HG03025 (cell line): ENCODE results near the gene SMIM27.

Source experiments
- ATAC-seq: cut with Tn5 transposase; IDR thresholded peaks from one replicate; pipeline ENCODE4 v1.9.1; 2021; ENCODE audit warnings: mild to moderate bottlenecking, moderate library complexity; ENCODE audit not compliant: unreplicated experiment, low FRiP score

Gene SMIM27

GRCh38 chr9:32554107-32554506, 2.0 kb downstream of the SMIM27 start:
- no peak for ATAC-seq

- no peak for ATAC-seq
These were observed 2.5 kb downstream of the SMIM27 start for GRCh38 chr9:32554591-32554990.

GRCh38 chr9:32558408-32558934, 6.3 kb downstream of the SMIM27 start:
- ATAC-seq, result no peak

GRCh38 chr9:32565967-32566366, 13.8 kb downstream of the SMIM27 start:
- ATAC-seq, result no peak

GRCh38 chr9:32566770-32567169, 14.6 kb downstream of the SMIM27 start:
- no peak for ATAC-seq

- ATAC-seq, result no peak
These were observed 18.1 kb downstream of the SMIM27 start for GRCh38 chr9:32570262-32570661.

- ATAC-seq, result peak; percentile 92
These were observed 20.1 kb downstream of the SMIM27 start for GRCh38 chr9:32571969-32572899.

- ATAC-seq, result peak; percentile 73
These were observed 20.9 kb downstream of the SMIM27 start, which contains the start of gene NDUFB6 for GRCh38 chr9:32572900-32573523. Gene NDUFB6 (minus strand): TSS chr9:32573159. CDS start chr9:32573060, 99 bp downstream.

GRCh38 chr9:32573821-32574220, 21.7 kb downstream of the SMIM27 start:
- ATAC-seq, result no peak

GRCh38 chr9:32574858-32575257, 22.7 kb downstream of the SMIM27 start:
- ATAC-seq, result no peak

GRCh38 chr9:32577316-32577715, 25.2 kb downstream of the SMIM27 start:
- ATAC-seq, result peak; percentile 45

GRCh38 chr9:32578976-32579375, 26.8 kb downstream of the SMIM27 start:
- ATAC-seq, result no peak

GRCh38 chr9:32579706-32580331, 27.7 kb downstream of the SMIM27 start:
- no peak for ATAC-seq

GRCh38 chr9:32580631-32581300, 28.6 kb downstream of the SMIM27 start:
- no peak for ATAC-seq

- ATAC-seq, result no peak
These were observed 29.5 kb downstream of the SMIM27 start for GRCh38 chr9:32581512-32582143.

- ATAC-seq, result no peak
These were observed 32.7 kb downstream of the SMIM27 start for GRCh38 chr9:32584784-32585183.

GRCh38 chr9:32587901-32588300, 35.8 kb downstream of the SMIM27 start:
- ATAC-seq, result no peak

- ATAC-seq, result peak; percentile 61
These were observed 37.1 kb downstream of the SMIM27 start for GRCh38 chr9:32589083-32589723.

GRCh38 chr9:32590476-32590875, 38.3 kb downstream of the SMIM27 start:
- no peak for ATAC-seq
